Stimulated activated naive CD4-positive, alpha-beta T cell treated with Interleukin-2 at 50 U/mL for 16 hours (primary cell): ENCODE measurements around the gene SASH1.
"Not testable (repeated sequence)": the region's sequence is repeated elsewhere in the genome, so short reads cannot be mapped to it uniquely, and the experiment has no call there.

Experiments
- DNase-seq: peaks from one replicate; lab custom pipeline; 2025; lab: John Stamatoyannopoulos, UW

The SASH1 gene

GRCh38 chr6:148329596-148330381, 12.8 kb upstream of the SASH1 start:
- no peak for DNase-seq

DNA sequence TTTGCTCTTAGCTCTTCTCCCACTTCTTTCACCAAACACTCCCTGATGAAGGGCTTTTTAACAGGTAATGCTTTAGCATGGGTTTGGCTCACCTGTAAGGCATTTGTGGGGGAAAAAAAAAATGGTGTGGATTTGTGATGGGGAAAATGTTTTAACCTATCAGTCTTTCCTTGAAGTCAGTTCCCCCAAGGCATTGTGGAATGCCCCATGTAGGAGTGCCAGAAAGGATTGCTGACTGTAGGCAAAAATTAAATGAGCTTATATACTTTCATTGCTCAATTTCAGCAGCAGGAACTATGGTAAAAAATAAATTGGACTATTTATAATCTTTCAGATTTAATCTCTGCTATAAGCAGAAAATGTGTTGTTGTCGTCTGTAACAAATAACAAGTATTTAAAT, 10.6 kb upstream of the SASH1 start:
- DNase-seq: no peak

GRCh38 chr6:148336901-148337300, 5.7 kb upstream of the SASH1 start:
- DNase-seq: no peak

GRCh38 chr6:148339766-148340165, 2.9 kb upstream of the SASH1 start:
- no peak for DNase-seq

- no peak for DNase-seq
Observed at GRCh38 chr6:148340586-148341297, 1.9 kb upstream of the SASH1 start.

DNA sequence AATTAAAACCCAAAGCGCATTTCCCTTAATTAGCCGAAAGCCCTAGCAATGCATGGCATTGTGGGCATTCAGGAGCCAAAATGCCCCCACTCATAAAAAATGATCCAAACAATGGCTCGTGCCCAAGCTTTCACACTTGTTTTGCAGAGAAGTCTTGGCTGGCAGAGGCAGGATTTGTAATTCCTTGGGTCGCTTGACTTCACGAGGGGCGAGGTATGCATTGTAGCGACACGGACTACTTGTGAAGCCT, 613 bp upstream of the SASH1 start:
- DNase-seq: no peak

- no peak for DNase-seq
Observed at GRCh38 chr6:148343047-148343782, 577 bp downstream of the SASH1 start.

DNA sequence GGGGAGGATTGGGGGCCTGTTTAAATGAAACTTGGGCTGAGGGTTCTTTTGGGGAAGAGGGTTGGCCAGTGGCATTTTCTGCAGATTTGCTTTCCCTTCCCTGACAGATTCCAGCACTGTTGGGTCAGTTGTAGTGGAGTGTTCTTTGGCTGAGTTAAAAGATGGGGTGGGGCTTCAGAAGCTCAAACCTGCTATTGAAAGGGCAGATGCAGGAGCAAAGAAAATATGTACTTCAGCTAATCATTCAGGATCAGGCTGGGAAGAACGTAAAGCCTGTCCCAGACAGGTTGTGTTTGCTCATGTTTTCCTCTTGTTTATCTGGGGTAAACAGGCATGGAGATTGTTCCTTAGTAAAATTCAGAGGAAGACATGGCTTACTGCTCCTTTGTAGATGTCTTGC, 2.5 kb downstream of the SASH1 start:
- no peak for DNase-seq

DNA sequence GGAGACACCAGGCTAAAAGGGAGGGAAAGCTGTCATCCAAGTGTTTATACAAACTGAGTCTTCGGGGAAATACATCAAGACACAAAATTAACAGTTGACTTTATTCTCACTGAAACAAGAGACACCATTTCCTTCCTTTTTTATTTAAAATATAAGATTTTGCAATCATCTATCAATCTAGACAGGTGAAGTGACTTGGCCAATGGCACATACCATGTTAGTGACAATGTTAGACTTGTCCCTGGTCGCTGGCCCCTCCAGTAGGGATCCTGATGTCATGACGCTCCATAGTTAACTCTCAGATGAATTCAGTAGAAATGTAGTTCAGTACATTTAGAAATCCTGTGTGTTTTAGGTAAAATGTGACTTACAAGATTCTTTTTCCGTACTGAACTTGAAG, 2.9 kb downstream of the SASH1 start:
- DNase-seq: no peak

GRCh38 chr6:148346681-148347440, 4.2 kb downstream of the SASH1 start:
- no peak for DNase-seq

DNA sequence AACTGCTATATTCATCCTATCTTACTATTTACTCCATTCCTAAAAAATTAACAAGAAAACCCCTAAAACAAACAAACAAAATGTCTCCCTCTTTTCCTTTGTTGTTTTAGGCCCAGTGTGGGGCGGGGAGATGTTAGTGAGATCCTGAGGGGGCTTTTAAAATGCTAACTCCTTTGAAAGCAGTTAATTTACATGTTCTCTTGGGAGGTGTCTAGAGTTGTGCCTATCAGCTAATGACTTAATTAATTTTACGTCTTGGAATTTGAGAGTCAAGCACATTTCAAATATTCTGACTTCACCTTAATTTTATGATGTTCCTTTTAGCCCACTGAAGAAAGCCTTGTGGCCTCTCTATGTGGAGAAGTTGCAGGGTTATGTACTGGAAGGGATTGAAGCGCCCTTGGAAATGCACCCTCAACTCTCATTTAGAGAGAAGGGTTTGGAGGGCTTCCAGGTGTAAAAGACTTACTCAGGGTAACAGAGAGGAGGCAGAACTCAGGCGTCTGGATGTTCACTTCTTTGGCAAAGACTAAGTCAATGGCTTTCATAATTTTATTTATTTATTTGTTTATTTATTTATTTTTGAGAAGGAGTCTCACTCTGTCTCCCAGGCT, 4.9 kb downstream of the SASH1 start:
- DNase-seq: no peak

DNA sequence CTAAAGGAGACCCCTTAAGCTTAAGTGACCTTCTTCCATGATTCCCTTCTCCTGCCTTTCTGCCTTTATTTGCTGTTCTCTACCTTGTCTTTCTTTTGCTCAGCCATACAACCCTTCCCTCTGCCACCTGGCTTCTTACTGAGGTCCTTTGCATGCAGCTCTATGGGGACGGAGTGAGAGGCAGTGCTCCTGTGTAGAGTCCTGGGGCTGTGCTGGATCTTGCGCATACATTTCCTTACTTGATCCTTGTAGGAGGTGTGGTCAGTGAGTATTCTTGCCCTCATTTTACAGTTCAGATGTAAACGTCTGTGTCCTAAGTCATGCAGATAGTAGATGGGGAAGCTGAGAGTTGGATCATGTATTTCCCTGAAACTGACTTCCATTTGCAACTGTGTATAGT, 5.7 kb downstream of the SASH1 start:
- no peak for DNase-seq

DNA sequence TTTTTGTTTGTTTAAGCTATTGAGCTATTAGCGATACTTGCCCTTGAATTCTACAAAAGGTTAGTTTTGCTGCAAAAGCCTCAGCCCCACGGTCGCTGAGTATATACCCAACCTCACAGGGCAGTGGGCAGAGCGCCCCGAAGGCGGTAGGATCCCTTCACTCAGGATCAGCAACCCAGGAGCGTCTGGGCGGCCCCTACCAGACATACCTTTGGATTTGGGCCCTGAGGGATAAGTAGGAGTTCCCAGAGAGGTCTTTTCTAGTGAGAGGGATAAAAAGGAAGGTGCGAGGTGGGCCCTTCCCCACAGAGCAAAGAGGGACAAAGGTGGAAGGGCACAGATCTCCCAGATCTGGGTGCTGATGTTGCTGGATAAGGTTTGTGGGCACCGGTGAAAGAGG, 6.1 kb downstream of the SASH1 start:
- DNase-seq: no peak

- DNase-seq: no peak
Observed at GRCh38 chr6:148349466-148349865, 6.8 kb downstream of the SASH1 start.

DNA sequence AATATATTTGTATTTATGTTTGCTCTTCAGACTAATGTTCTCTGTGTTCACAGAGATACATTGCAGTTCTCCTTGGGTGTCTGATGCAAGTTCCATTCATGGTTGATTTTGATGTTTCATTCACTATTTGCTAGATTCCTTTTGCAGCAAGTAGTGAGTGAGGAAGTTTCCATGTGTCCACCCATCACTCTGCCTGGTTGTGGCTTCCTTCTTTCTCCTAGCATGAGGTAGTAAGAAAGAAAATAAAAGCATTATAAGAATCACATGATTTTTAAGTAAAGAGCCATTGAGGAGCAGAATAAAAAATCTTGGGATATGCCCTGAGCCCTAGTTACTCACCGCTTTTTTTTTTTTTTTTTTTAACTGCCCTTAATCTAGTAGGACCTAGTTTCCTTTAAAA, 8.7 kb downstream of the SASH1 start:
- no peak for DNase-seq

GRCh38 chr6:148352421-148352820, 9.8 kb downstream of the SASH1 start:
- not testable (repeated sequence) for DNase-seq

DNA sequence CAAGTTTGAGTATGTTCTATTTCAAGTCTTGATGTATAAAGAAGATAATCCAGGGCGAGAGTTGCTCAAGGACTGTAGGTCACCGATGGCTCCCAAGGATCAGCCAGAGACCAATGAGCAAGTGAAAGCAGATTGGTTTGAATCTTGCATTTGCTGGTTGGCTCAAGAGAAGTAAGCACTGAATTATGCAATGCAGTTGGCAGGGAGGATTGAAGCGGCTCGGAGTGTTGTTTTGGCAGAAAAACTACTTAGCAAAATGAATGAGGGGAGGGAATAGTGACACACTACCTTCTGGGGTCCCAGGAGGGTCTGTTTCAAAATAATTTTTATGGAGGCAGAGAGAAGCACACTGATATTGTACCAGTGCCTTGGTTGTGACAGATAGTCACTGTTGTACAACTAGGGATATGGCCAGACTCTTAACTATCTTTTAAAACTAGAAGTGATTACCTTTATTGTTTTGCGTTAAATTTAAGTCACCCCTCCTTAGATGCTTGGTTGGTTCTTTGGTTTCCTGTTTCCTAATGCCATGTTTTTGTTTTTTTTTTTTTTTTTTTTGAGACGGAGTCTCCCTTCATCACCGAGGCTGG, 15.7 kb downstream of the SASH1 start:
- no peak for DNase-seq

DNA sequence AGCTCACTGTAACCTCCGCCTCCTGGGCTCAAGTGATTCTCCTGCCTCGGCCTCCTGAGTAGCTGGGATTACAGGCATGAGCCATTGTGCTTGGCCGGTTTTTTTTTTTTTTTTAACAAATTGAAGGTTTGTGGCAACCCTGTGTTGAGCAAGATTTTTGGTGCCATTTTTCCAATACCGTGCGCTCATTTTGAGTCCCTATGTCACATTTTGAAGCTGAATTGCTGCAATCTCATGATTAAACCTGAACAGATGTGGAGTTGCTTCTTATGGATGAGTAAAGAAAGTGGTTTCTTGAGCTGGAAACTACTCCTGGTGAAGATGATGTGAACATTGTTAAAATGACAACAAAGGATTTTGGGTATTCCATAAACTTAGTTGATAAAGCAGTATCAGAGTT, 16.6 kb downstream of the SASH1 start:
- no peak for DNase-seq

DNA sequence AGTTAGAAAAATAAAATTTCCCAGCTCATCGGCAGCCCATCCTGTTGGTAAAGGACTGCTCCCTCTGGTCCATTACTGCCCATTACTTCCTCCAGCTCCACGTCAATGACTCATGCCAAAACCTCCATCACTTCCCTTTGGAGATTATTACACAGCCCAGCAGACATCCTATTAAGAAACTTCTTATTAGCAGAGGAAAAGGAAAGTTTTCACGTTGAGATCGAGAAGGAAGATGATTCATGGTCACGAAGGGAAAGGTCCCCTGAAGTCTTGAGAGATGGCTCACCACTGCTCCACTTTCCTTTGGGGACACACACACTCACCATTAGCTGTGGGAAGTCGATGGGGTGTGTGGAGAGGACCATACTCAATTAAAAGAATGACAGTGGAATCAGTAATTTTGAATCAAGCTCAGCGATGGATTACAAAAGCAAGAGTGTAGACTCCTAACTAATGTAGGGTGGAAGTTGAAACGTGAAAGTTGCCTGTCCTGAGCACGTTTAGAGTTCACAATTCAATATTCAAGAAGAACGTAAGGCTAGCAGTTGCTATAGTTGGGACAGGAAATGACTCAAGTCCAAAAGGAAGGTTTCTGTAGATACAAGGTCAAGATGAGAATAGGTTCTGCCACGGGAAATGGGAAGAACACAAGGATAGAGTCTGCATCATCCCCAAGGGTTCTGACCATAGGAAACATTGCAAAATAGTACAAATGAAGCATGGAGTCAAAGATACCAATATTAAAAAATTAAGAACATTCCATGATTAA, 21.6 kb downstream of the SASH1 start:
- DNase-seq: no peak

DNA sequence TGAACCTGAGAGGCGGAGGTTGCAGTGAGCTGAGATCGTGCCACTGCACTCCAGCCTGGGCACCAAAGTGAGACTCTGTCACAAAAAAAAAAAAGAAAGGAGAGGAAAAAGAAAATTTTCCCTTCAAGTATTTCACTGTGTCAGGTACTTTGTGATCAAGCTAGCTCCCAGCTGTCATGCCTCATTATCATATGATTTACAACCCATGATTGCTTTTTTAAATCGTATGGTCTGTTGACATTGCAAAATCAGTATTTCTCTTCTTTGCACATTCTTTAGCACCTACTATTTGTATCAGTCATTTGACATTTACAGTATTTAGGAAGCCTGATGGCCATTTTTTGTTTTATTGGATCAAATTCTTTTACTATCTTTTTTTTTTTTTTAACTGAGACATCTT, 22.4 kb downstream of the SASH1 start:
- no peak for DNase-seq
